Measurements from ENCODE around the gene TYMS.

- TF ChIP-seq CTCF (IDR thresholded peaks at IDR 0.05) (no peak), POLR2A (IDR thresholded peaks at IDR 0.05) (no peak)
These were observed 821 bp downstream of the TYMS start for GRCh38 chr18:658001-658946.

Measured in uterus (tissue), 2 donors.